Liver (tissue), 9 donors: ENCODE results near the gene HLA-DQB1. TPM values are rescaled to one million over a fixed set of nuclear protein-coding genes. Genes with fewer than 3 reads are reported as not detected.
"Not testable (repeated sequence)": the region's sequence is repeated elsewhere in the genome, so short reads cannot be mapped to it uniquely, and the experiment has no call there.

Experiments used
- DNase-seq: peaks from one replicate; pipeline ENCODE4 v3.0.0-alpha.2; 2017; ENCODE audit warnings: low spot score
- H3K27ac ChIP-seq, 2 donors: one replicate each; pipeline ENCODE4 v1.7.0; 2013; ENCODE audit warnings: inconsistent platforms in 2 of 2, low read length in 2 of 2, control low read depth in 1 of 2, low read depth in 1 of 2, mild to moderate bottlenecking in 1 of 2
- H3K27me3 ChIP-seq, 4 donors: one replicate each; pipeline versions ENCODE4 v1.6.1 to v1.7.0; 2013; ENCODE audit warnings: low read length in 3 of 4, inconsistent platforms in 1 of 4, mild to moderate bottlenecking in 1 of 4, moderate library complexity in 1 of 4; ENCODE audit not compliant: control insufficient read depth in 4 of 4, insufficient read depth in 4 of 4
- H3K36me3 ChIP-seq, 4 donors: one replicate each; pipeline versions ENCODE4 v1.6.1 to v1.7.0; 2013; ENCODE audit warnings: low read length in 3 of 4, mild to moderate bottlenecking in 3 of 4, low read depth in 1 of 4, moderate library complexity in 1 of 4; ENCODE audit not compliant: control insufficient read depth in 4 of 4, insufficient read depth in 3 of 4
- H3K4me1 ChIP-seq, 4 donors: one replicate each; pipeline versions ENCODE4 v1.6.1 to v1.7.0; 2013; ENCODE audit warnings: low read length in 3 of 4, mild to moderate bottlenecking in 3 of 4, moderate library complexity in 1 of 4; ENCODE audit not compliant: control insufficient read depth in 4 of 4, insufficient read depth in 4 of 4
- H3K4me3 ChIP-seq, 3 donors: one replicate each; pipeline versions ENCODE4 v1.6.1 to v1.7.0; 2013; ENCODE audit warnings: low read length in 3 of 3, control low read depth in 1 of 3, low read depth in 1 of 3, mild to moderate bottlenecking in 1 of 3
- H3K9ac ChIP-seq, 2 donors: one replicate each; pipeline ENCODE4 v1.7.0; 2013; ENCODE audit warnings: low read length in 2 of 2, mild to moderate bottlenecking in 2 of 2, moderate library complexity in 2 of 2, control low read depth in 1 of 2, low read depth in 1 of 2
- H3K9me3 ChIP-seq, 4 donors: one replicate each; pipeline versions ENCODE4 v1.6.1 to v1.7.0; 2013; ENCODE audit warnings: low read length in 3 of 4; ENCODE audit not compliant: control insufficient read depth in 4 of 4
- ATF3 ChIP-seq: IDR thresholded peaks from 2 replicates; pipeline ENCODE4 v1.6.1; 2016; ENCODE audit warnings: antibody characterized with exemption
- CTCF ChIP-seq: fragments of 150-350 bp; IDR thresholded peaks from 2 replicates; pipeline ENCODE4 v1.5.1; 2017; ENCODE audit warnings: improper control_type of control experiment, low read depth, low read length; ENCODE audit not compliant: missing input control
- EGR1 ChIP-seq, 2 donors: IDR thresholded peaks; 2 replicates each; pipeline ENCODE4 v1.6.1; 2016 to 2018; ENCODE audit warnings: antibody characterized with exemption in 2 of 2, low read depth in 2 of 2
- FOXA1 ChIP-seq: IDR thresholded peaks from 2 replicates; pipeline ENCODE4 v1.6.1; 2016; ENCODE audit warnings: antibody characterized with exemption
- FOXA2 ChIP-seq: IDR thresholded peaks from 2 replicates; pipeline ENCODE4 v1.6.1; 2016; ENCODE audit warnings: antibody characterized with exemption
- GABPA ChIP-seq, 2 donors: IDR thresholded peaks in 1 of 2; conservative IDR thresholded peaks in 1 of 2; 2 replicates each; pipeline ENCODE4 v1.6.1; 2016; ENCODE audit warnings: antibody characterized with exemption in 2 of 2, mild to moderate bottlenecking in 1 of 2, moderate library complexity in 1 of 2
- HNF4A ChIP-seq, 2 donors: conservative IDR thresholded peaks; 2 replicates each; pipeline ENCODE4 v1.6.1; 2016; ENCODE audit warnings: antibody characterized with exemption in 2 of 2, mild to moderate bottlenecking in 2 of 2
- JUND ChIP-seq, 2 donors: IDR thresholded peaks; 2 replicates each; pipeline ENCODE4 v1.6.1; 2016; ENCODE audit warnings: antibody characterized with exemption in 2 of 2
- NR2F2 ChIP-seq: IDR thresholded peaks from 2 replicates; pipeline ENCODE4 v1.6.1; 2016; ENCODE audit warnings: antibody characterized with exemption
- RAD21 ChIP-seq, 2 donors: IDR thresholded peaks; 2 replicates each; pipeline ENCODE4 v1.6.1; 2016; ENCODE audit warnings: antibody characterized with exemption in 2 of 2, mild to moderate bottlenecking in 2 of 2
- REST ChIP-seq: IDR thresholded peaks from 2 replicates; pipeline ENCODE4 v1.6.1; 2016; ENCODE audit warnings: antibody characterized with exemption, mild to moderate bottlenecking
- RXRA ChIP-seq, 2 donors: IDR thresholded peaks; 2 replicates each; pipeline ENCODE4 v1.6.1; 2017 to 2018; ENCODE audit warnings: antibody characterized with exemption in 2 of 2, mild to moderate bottlenecking in 1 of 2
- SP1 ChIP-seq: IDR thresholded peaks from 2 replicates; pipeline ENCODE4 v1.6.1; 2018; ENCODE audit warnings: antibody characterized with exemption, mild to moderate bottlenecking
- TAF1 ChIP-seq: conservative IDR thresholded peaks from 2 replicates; pipeline ENCODE4 v1.6.1; 2016; ENCODE audit warnings: antibody characterized with exemption, mild to moderate bottlenecking
- ZBTB33 ChIP-seq: IDR thresholded peaks from 2 replicates; pipeline ENCODE4 v1.6.1; 2016; ENCODE audit warnings: antibody characterized with exemption
- WGBS: extraction: QIAGEN DNeasy Blood & Tissue Kit; methylation state at CpG from one replicate; pipeline ENCODE4 v1.1.7; 2013; 5-methylcytosine and 5-hydroxymethylcytosine counted together
- polyA plus RNA-seq, 2 donors: library from polyadenylated mRNA; stranded (reverse) in 1 of 2; unstranded in 1 of 2; fragments of 200-250 nt in 1 of 2; fragments of >200 nt in 1 of 2; fragmentation: Nextera tagmentation in 1 of 2; extraction: Ambion mirVana in 1 of 2; gene quantifications; one replicate each; pipeline versions ENCODE4 v1.2.1 to v1.2.3, GENCODE V29; 2013 to 2015
- total RNA-seq, 2 donors: library from RNA; depleted of rRNA; stranded (reverse); fragments of >200 nt; gene quantifications; one replicate each; pipeline ENCODE4 v1.2.3, GENCODE V29; 2014
- TF ChIP-seq, protein P1 (sequence below): IDR thresholded peaks from 2 replicates; pipeline ENCODE4 v1.6.1; 2016; ENCODE audit warnings: antibody characterized with exemption
- donor health status: healthy.
- donor health status: healthy.
- donor health status: healthy.
- donor health status: healthy.
- donor health status: healthy.

HLA-DQB1 gene
- total and polyA plus RNA-seq, 4 donors, result 1.9 to 12.4 (median 7.3) TPM

DNA sequence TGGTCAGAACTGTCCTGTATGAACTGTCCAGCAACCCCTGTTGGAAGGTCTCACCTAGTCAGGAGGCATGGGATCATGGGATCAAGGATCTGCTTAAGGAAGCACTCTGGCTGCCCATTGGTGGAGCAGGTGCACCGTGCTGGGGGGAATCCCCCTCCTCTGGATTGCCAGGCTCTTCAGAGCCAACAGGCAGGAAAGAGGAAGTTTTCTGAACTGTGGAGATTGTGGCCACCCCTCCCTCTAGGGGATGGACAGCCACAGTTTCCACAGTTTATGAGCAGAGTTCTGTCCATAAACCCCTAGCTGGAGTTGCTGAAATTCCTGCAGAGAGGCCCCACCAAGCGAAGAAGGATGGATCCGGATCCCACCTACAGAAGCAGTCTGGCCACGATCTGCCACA, 13.0 kb upstream of the HLA-DQB1 start (continued):
- TF ChIP-seq REST, result no peak

- 86% methylated on average over 7 of the region's 7 CpGs for WGBS
- not testable (repeated sequence) for H3K4me3 ChIP-seq, H3K4me1 ChIP-seq, H3K9ac ChIP-seq, DNase-seq, H3K36me3 ChIP-seq, H3K27ac ChIP-seq, H3K27me3 ChIP-seq, H3K9me3 ChIP-seq
Observed at GRCh38 chr6:32674123-32674522, 7.7 kb upstream of the HLA-DQB1 start.

DNA sequence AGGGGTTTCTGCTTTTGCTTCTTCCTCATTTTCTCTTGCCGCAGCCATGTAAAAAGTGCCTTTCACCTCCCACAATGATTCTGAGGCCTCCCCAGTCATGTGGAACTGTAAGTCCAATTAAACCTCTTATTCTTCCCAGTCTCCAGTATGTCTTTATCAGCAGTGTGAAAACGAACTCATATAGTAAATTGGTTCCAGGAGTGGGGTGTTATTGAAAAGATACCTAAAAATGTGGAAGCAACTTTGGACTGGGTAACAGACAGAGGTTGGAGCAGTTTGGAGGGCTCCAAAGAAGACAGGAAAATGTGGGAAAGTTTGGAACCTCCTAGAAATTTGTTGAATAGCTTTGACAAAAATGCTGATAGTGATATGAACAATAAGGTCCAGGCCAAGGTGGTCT, 5.5 kb upstream of the HLA-DQB1 start:
- H3K27ac ChIP-seq, H3K4me1 ChIP-seq, DNase-seq, H3K4me3 ChIP-seq, H3K36me3 ChIP-seq, H3K9ac ChIP-seq, H3K27me3 ChIP-seq, H3K9me3 ChIP-seq: not testable (repeated sequence)
- 57% methylated on average over 2 of the region's 2 CpGs for WGBS

DNA sequence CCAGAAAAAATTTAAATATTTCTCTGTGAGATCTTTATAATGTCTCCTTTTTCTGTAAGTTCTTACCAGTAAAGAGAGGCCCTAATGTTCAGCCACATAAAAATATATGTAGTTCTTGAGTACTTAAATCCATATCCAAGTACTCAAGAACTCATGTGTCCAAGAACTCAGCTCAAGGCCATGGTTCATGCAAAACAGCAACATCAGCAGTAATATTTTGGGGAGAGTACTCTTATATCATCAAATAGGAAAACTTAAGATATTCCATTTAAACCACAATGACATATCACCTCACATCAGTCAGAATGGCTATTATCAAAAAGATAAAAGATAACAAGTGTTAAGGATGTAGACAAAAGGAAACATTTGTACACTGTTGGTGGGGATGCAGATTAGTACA, 3.4 kb upstream of the HLA-DQB1 start:
- H3K9me3 ChIP-seq, result no peaks in the 10 kb centered on the region
- no peak for DNase-seq
- no peaks in the 10 kb centered on the region for H3K27me3 ChIP-seq
- no peaks in the 10 kb centered on the region for H3K4me1 ChIP-seq
- no peak overlapping the region for H3K27ac ChIP-seq
- no peaks in the 10 kb centered on the region for H3K36me3 ChIP-seq
- no peak overlapping the region for H3K4me3 ChIP-seq
- H3K9ac ChIP-seq, result no peak overlapping the region
- no peak for TF ChIP-seq HNF4A (conservative IDR thresholded peaks at IDR 0.05)
- TF ChIP-seq FOXA1, result no peak
- no peak for TF ChIP-seq SP1
- no peak for TF ChIP-seq FOXA2
- TF ChIP-seq REST, result no peak
- no peak for TF ChIP-seq RAD21 (IDR thresholded peaks at IDR 0.05)
- no peak for TF ChIP-seq TAF1
- no peak for TF ChIP-seq RXRA (IDR thresholded peaks at IDR 0.05)
- TF ChIP-seq CTCF, result no peak
- TF ChIP-seq, protein P1, sequence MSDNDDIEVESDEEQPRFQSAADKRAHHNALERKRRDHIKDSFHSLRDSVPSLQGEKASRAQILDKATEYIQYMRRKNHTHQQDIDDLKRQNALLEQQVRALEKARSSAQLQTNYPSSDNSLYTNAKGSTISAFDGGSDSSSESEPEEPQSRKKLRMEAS, result no peak
- TF ChIP-seq EGR1 (IDR thresholded peaks at IDR 0.05; ENCODE audit: low read depth in 2 of 2), result no peak
- no peak for TF ChIP-seq ATF3
- TF ChIP-seq GABPA (IDR thresholded peaks at IDR 0.05 in 1 of 2, conservative IDR thresholded peaks at IDR 0.05 in 1 of 2), result no peak
- no peak for TF ChIP-seq NR2F2
- no peak for TF ChIP-seq ZBTB33
- TF ChIP-seq JUND (IDR thresholded peaks at IDR 0.05), result no peak
